HepG2 (cell line): Measurements from ENCODE around the gene PRPF4. TPM values are rescaled to one million over a fixed set of nuclear protein-coding genes. Genes with fewer than 3 reads are reported as not detected.

ENCODE experiments used
- ATAC-seq: fragments of 200-7000 bp; cut with Tn5 transposase; 3 replicates; pipeline ENCODE4 v1.9.1; 2020; ENCODE audit warnings: mild to moderate bottlenecking, moderate library complexity
- BruUV-seq: library from RNA; stranded (reverse); fragments of 400-500 nt; replicated peaks from 2 replicates; lab custom pipeline; 2021; lab: Mats Ljungman, UMichigan
- CTCF ChIA-PET: fragments of 300-600 bp; formaldehyde crosslinking; extraction: SDS; loops from one replicate; lab custom pipeline; 2021; ENCODE audit warnings: low total read pairs, inconsistent platforms, low intra/inter-chr PET ratio; lab: Yijun Ruan, JAX
- POLR2A ChIA-PET: fragments of 350-600 bp; sonication (Branson Sonifier 250); formaldehyde crosslinking; loops from one replicate; lab custom pipeline; 2020; ENCODE audit warnings: antibody characterized with exemption, inconsistent platforms; lab: Yijun Ruan, JAX
- DNase-seq: peaks from one replicate; pipeline ENCODE4 v3.0.0-alpha.2; 2015; ENCODE audit warnings: low spot score
- FAIRE-seq: peaks from 3 replicates; lab custom pipeline; 2011; peaks lifted over from hg19 to GRCh38; lab: Jason Lieb, UNC
- H2AFZ ChIP-seq: one replicate; pipeline ENCODE4 v1.6.1; 2011; ENCODE audit warnings: low read length, inconsistent platforms
- H3K27ac ChIP-seq: fragments of 300-600 bp; 3 replicates; pipeline ENCODE4 v1.8.0; 2011; ENCODE audit warnings: mixed run types, mild to moderate bottlenecking, mixed read lengths, low read length, inconsistent platforms; ENCODE audit not compliant: insufficient read depth; ENCODE audit errors: extremely low read length
- H3K27me3 ChIP-seq, 2 experiments: fragments of 200-600 bp in 1 of 2; 2 replicates in 1 of 2; 3 replicates in 1 of 2; pipeline versions ENCODE4 v1.6.0 to v1.8.0; 2011; ENCODE audit warnings: low read length in 2 of 2, mild to moderate bottlenecking in 2 of 2, moderate library complexity in 2 of 2, inconsistent platforms in 1 of 2; ENCODE audit not compliant: insufficient read depth in 2 of 2, control insufficient read depth in 1 of 2
- H3K36me3 ChIP-seq, 2 experiments: fragments of 200-600 bp in 1 of 2; replicated peaks in 1 of 2; 2 replicates in 1 of 2; 3 replicates in 1 of 2; pipeline versions ENCODE4 v1.5.1 to v1.8.0; 2011; ENCODE audit warnings: low read length in 2 of 2, inconsistent platforms in 1 of 2; ENCODE audit not compliant: insufficient read depth in 2 of 2, control insufficient read depth in 1 of 2
- H3K4me1 ChIP-seq: 2 replicates; pipeline ENCODE4 v1.5.1; 2012; ENCODE audit warnings: low read length, inconsistent platforms; ENCODE audit not compliant: insufficient read depth
- H3K4me2 ChIP-seq: 2 replicates; pipeline ENCODE4 v1.6.0; 2011; ENCODE audit warnings: low read depth, low read length, inconsistent platforms
- H3K4me3 ChIP-seq, 3 experiments: fragments of 200-600 bp in 1 of 3; sonication (generic), shearing (Covaris generic) in 1 of 3; replicated peaks in 1 of 3; 2 replicates each; pipeline ENCODE4 v1.5.1; 2011 to 2016; ENCODE audit warnings: low read length in 3 of 3, inconsistent platforms in 2 of 3, low read depth in 2 of 3, mild to moderate bottlenecking in 2 of 3, control low read depth in 1 of 3, mixed read lengths in 1 of 3; ENCODE audit not compliant: insufficient read depth in 1 of 3
- H3K79me2 ChIP-seq: one replicate; pipeline ENCODE4 v1.6.1; 2011; ENCODE audit warnings: low read length, inconsistent platforms; ENCODE audit not compliant: insufficient read depth
- H3K9ac ChIP-seq: 2 replicates; pipeline ENCODE4 v1.6.0; 2011; ENCODE audit warnings: mild to moderate bottlenecking, low read depth, low read length, inconsistent platforms; ENCODE audit not compliant: insufficient read depth
- H3K9me3 ChIP-seq: 2 replicates; pipeline ENCODE4 v1.5.1; 2012; ENCODE audit warnings: mild to moderate bottlenecking, low read length
- H4K20me1 ChIP-seq: 2 replicates; pipeline ENCODE4 v1.6.0; 2011; ENCODE audit warnings: inconsistent platforms, mild to moderate bottlenecking, low read length, moderate library complexity; ENCODE audit not compliant: insufficient read depth
- AGO1 ChIP-seq: fragments of 200-400 bp; formaldehyde crosslinking; IDR thresholded peaks from 2 replicates; pipeline ENCODE4 v1.6.1; 2017; ENCODE audit warnings: mild to moderate bottlenecking, low read depth, low read length, moderate library complexity; ENCODE audit not compliant: poor library complexity, severe bottlenecking
- CREB1 ChIP-seq, 2 experiments: fragments of 450-650 bp in 1 of 2; IDR thresholded peaks; 2 replicates each; pipeline ENCODE4 v1.6.1; 2016 to 2017; ENCODE audit warnings: control low read depth in 1 of 2, mild to moderate bottlenecking in 1 of 2, missing compliant biosample characterization in 1 of 2, missing genetic modification characterization in 1 of 2
- EEA1 ChIP-seq: sonication (generic); formaldehyde crosslinking; IDR thresholded peaks from 2 replicates; pipeline ENCODE4 v1.5.1; 2020; ENCODE audit warnings: mild to moderate bottlenecking, missing genetic modification reagents, borderline replicate concordance
- SP1 ChIP-seq, 2 experiments: fragments of 450-650 bp in 1 of 2; sonication (generic) in 1 of 2; formaldehyde crosslinking in 1 of 2; IDR thresholded peaks; 2 replicates each; pipeline versions ENCODE4 v1.4.0 to v1.6.1; 2016 to 2020; ENCODE audit warnings: missing genetic modification reagents in 1 of 2
- WGBS: methylation state at CpG from one replicate; pipeline ENCODE4 v1.1.6; 2017; ENCODE audit warnings: low lambda C conversion rate; 5-methylcytosine and 5-hydroxymethylcytosine counted together
- in situ Hi-C: cut with HindIII; loops from 2 replicates; pipeline ENCODE4 v1.10.0; 2017; ENCODE audit warnings: low pct_unique_long_range_greater_than_20kb; ENCODE audit not compliant: extremely low pct_ligation_motif_present
- intact Hi-C: fragments of 100-400 bp; cut with micrococcal nuclease; formaldehyde crosslinking; loops from one replicate; pipeline ENCODE4 v1.10.0; 2022; ENCODE audit not compliant: unreplicated experiment
- polyA plus RNA-seq, 8 experiments: library from polyadenylated mRNA; depleted of rRNA in 3 of 8; stranded (reverse) in 7 of 8; unstranded in 1 of 8; fragments of >200 nt; fragmentation: Illumina TruSeq in 4 of 8; extraction: Trizol in 4 of 8; gene quantifications; 2 replicates each; pipeline versions ENCODE4 v1.2.1 to v1.2.3, GENCODE V29; 2011 to 2016; ENCODE audit warnings: low read depth in 4 of 8, missing spikeins in 1 of 8, mixed read lengths in 1 of 8; ENCODE audit not compliant: insufficient read depth in 1 of 8
- total RNA-seq, 5 experiments: library from RNA; depleted of rRNA; stranded (reverse); fragments of >200 nt; fragmentation: Illumina TruSeq; extraction: Trizol; gene quantifications; 2 replicates each; pipeline ENCODE4 v1.2.3, GENCODE V29; 2016; ENCODE audit warnings: low read depth in 1 of 5
- TF ChIP-seq, protein P1 (sequence below): sonication (generic); formaldehyde crosslinking; IDR thresholded peaks from 2 replicates; pipeline ENCODE4 v1.4.0; 2020; ENCODE audit warnings: low read depth, mild to moderate bottlenecking, missing genetic modification reagents
- TF ChIP-seq, protein P2 (sequence below): sonication (generic); formaldehyde crosslinking; IDR thresholded peaks from 2 replicates; pipeline ENCODE4 v1.4.0; 2020; ENCODE audit warnings: missing genetic modification reagents
- TF ChIP-seq, protein P3 (sequence below): sonication (generic); formaldehyde crosslinking; IDR thresholded peaks from 2 replicates; pipeline ENCODE4 v1.4.0; 2020; ENCODE audit warnings: missing genetic modification reagents, low read depth, mild to moderate bottlenecking, borderline replicate concordance
- TF ChIP-seq, protein P4 (sequence below): conservative IDR thresholded peaks from 2 replicates; pipeline ENCODE4 v1.6.1; 2018; ENCODE audit warnings: missing genetic modification reagents
- TF ChIP-seq, protein P5 (sequence below): sonication (generic); formaldehyde crosslinking; IDR thresholded peaks from 2 replicates; pipeline ENCODE4 v1.4.0; 2020; ENCODE audit warnings: missing genetic modification reagents

PRPF4 gene
- total and polyA plus RNA-seq, 2 of the 13 experiments (the other 11 are each of a cell fraction or from before 2014, with no cell fraction given), result 10.3 to 49.0 TPM

DNA sequence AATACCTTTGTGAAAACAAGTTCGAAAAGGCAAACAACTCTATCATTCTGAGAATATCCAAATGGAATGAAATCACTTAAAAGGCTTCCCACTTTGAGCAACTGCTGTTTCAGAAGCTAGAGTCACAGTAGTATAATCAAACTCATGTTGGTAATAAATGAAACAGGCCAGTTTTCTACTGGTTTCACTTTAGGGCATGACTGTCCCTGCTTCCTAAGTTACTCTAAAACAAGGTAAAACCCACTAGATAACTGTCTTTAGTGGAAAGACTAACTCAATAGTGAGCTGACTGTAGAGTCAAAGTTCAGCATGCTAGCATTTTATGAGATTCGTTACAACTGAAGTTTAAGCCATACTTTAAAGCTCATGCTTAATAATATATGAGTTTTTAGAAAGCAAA lies 6.1 kb upstream of the PRPF4 start:
- no peak for TF ChIP-seq EEA1 (CRISPR knock-in tag)
- TF ChIP-seq, protein P1, sequence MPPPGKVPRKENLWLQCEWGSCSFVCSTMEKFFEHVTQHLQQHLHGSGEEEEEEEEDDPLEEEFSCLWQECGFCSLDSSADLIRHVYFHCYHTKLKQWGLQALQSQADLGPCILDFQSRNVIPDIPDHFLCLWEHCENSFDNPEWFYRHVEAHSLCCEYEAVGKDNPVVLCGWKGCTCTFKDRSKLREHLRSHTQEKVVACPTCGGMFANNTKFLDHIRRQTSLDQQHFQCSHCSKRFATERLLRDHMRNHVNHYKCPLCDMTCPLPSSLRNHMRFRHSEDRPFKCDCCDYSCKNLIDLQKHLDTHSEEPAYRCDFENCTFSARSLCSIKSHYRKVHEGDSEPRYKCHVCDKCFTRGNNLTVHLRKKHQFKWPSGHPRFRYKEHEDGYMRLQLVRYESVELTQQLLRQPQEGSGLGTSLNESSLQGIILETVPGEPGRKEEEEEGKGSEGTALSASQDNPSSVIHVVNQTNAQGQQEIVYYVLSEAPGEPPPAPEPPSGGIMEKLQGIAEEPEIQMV (CRISPR knock-in tag), result no peak
- BruUV-seq, result no TSS peak
- Histone ChIP-seq H4K20me1 (no peaks in the 10 kb centered on the region; the same call in 1 of the 2 replicates), H3K9ac (no peak overlapping the region), H3K4me2 (no peak overlapping the region), H3K79me2 (peaks cover 7% of the 10 kb centered on the region), H3K36me3 (peaks cover 16 to 51% of the 10 kb centered on the region in 2 experiments), H2AFZ (no peak overlapping the region), H3K27me3 (no peaks in the 10 kb centered on the region), H3K4me3 (no peak overlapping the region), H3K9me3 (no peaks in the 10 kb centered on the region), H3K4me1 (peaks cover 10% of the 10 kb centered on the region), H3K27ac (no peak overlapping the region)
- FAIRE-seq (no peak), ATAC-seq (no peak), DNase-seq (no peak)
- WGBS, result 89% methylated on average over 2 of the region's 2 CpGs
- CTCF ChIA-PET, result no interaction called here
- intact Hi-C loops, result no loop called here
- in situ Hi-C loops, result no loop called here
- POLR2A ChIA-PET, result no interaction called here

DNA sequence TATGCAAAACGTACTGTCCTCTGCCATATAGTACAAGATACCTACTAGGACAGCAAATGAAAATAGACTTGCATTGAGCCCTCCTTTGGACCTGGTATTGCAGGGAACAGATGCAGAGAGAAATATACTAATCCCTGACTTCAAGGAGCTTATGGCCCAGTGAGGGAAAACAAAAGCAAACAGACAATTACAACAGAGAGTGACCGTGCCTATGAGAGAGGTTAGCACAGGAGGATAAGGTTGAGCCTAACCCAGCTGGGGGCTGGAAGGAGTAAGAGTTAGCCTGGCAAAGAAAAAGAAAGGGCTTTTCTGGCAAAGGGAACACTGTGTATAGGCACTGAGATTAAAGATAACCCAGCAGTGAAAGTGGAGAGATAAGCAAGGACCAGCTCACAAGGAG lies 5.6 kb upstream of the PRPF4 start:
- 97% methylated on average over 2 of the region's 2 CpGs for WGBS
- H3K4me2 ChIP-seq, result no peak overlapping the region
- H2AFZ ChIP-seq, result no peak overlapping the region
- ChIA-PET POLR2A (no interaction called here), CTCF (no interaction called here)
- no peaks in the 10 kb centered on the region; a peak in 1 of 5 replicates for H3K27me3 ChIP-seq
- FAIRE-seq (no peak), DNase-seq (no peak), ATAC-seq (no peak)
- no TSS peak for BruUV-seq
- no peaks in the 10 kb centered on the region; the same call in 1 of the 2 replicates for H4K20me1 ChIP-seq
- peaks cover 16 to 51% of the 10 kb centered on the region in 2 experiments for H3K36me3 ChIP-seq
- H3K9ac ChIP-seq, result no peak overlapping the region
- H3K27ac ChIP-seq, result no peak overlapping the region
- intact Hi-C loops, result loop anchor here (10.0 kb wide), 2 partner anchors 135 to 385 kb away; partner anchors contain the start of gene ALAD
- H3K4me3 ChIP-seq, result no peak overlapping the region
- no peaks in the 10 kb centered on the region for H3K9me3 ChIP-seq
- H3K79me2 ChIP-seq, result peaks cover 12% of the 10 kb centered on the region
- peaks cover 11% of the 10 kb centered on the region for H3K4me1 ChIP-seq
- in situ Hi-C loops, result loop anchor here (5.0 kb wide), 1 partner anchor 387 kb away; no protein-coding TSS in a partner anchor
- TF ChIP-seq AGO1 (no peak), SP1 (IDR thresholded peaks at IDR 0.05) (no peak), SP1 (CRISPR knock-in tag; IDR thresholded peaks at IDR 0.05) (no peak), CREB1 (IDR thresholded peaks at IDR 0.05) (no peak), CREB1 (CRISPR knock-in tag; IDR thresholded peaks at IDR 0.05) (no peak)
- TF ChIP-seq, protein P2, sequence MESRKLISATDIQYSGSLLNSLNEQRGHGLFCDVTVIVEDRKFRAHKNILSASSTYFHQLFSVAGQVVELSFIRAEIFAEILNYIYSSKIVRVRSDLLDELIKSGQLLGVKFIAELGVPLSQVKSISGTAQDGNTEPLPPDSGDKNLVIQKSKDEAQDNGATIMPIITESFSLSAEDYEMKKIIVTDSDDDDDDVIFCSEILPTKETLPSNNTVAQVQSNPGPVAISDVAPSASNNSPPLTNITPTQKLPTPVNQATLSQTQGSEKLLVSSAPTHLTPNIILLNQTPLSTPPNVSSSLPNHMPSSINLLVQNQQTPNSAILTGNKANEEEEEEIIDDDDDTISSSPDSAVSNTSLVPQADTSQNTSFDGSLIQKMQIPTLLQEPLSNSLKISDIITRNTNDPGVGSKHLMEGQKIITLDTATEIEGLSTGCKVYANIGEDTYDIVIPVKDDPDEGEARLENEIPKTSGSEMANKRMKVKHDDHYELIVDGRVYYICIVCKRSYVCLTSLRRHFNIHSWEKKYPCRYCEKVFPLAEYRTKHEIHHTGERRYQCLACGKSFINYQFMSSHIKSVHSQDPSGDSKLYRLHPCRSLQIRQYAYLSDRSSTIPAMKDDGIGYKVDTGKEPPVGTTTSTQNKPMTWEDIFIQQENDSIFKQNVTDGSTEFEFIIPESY, result no peak
- TF ChIP-seq, protein P3, sequence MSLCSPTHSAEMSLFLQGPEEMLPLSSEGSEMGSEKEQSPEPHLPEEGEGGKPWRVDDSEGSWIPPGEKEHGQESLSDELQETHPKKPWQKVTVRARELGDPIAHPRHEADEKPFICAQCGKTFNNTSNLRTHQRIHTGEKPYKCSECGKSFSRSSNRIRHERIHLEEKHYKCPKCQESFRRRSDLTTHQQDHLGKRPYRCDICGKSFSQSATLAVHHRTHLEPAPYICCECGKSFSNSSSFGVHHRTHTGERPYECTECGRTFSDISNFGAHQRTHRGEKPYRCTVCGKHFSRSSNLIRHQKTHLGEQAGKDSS, result no peak
- TF ChIP-seq, protein P4, sequence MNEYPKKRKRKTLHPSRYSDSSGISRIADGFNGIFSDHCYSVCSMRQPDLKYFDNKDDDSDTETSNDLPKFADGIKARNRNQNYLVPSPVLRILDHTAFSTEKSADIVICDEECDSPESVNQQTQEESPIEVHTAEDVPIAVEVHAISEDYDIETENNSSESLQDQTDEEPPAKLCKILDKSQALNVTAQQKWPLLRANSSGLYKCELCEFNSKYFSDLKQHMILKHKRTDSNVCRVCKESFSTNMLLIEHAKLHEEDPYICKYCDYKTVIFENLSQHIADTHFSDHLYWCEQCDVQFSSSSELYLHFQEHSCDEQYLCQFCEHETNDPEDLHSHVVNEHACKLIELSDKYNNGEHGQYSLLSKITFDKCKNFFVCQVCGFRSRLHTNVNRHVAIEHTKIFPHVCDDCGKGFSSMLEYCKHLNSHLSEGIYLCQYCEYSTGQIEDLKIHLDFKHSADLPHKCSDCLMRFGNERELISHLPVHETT (CRISPR knock-in tag), result no peak
- TF ChIP-seq, protein P5, sequence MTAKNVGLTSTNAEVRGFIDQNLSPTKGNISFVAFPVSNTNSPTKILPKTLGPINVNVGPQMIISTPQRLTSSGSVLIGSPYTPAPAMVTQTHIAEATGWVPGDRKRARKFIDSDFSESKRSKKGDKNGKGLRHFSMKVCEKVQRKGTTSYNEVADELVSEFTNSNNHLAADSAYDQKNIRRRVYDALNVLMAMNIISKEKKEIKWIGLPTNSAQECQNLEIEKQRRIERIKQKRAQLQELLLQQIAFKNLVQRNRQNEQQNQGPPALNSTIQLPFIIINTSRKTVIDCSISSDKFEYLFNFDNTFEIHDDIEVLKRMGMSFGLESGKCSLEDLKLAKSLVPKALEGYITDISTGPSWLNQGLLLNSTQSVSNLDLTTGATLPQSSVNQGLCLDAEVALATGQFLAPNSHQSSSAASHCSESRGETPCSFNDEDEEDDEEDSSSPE (CRISPR knock-in tag), result no peak
